Mucosa of rectum (tissue), 2 donors: ENCODE data around the gene LPIN1.
A peak's percentile ranks its signal among the peaks of the same experiment; 100 is the strongest.

Experiments
- H3K27ac ChIP-seq, 2 donors: one replicate each; pipeline ENCODE4 v1.7.0; 2013; ENCODE audit warnings: inconsistent platforms in 2 of 2, low read depth in 2 of 2, low read length in 2 of 2
- H3K27me3 ChIP-seq, 2 donors: one replicate each; pipeline ENCODE4 v1.7.0; 2013; ENCODE audit warnings: low read length in 2 of 2; ENCODE audit not compliant: control insufficient read depth in 2 of 2, insufficient read depth in 2 of 2
- H3K36me3 ChIP-seq, 2 donors: one replicate each; pipeline ENCODE4 v1.7.0; 2013; ENCODE audit warnings: low read length in 2 of 2; ENCODE audit not compliant: control insufficient read depth in 2 of 2, insufficient read depth in 2 of 2
- H3K4me1 ChIP-seq, 2 donors: one replicate each; pipeline ENCODE4 v1.7.0; 2013; ENCODE audit warnings: low read length in 2 of 2, mild to moderate bottlenecking in 1 of 2; ENCODE audit not compliant: control insufficient read depth in 2 of 2, insufficient read depth in 2 of 2
- H3K4me3 ChIP-seq, 2 donors: one replicate each; pipeline ENCODE4 v1.7.0; 2013; ENCODE audit warnings: low read length in 2 of 2
- H3K9ac ChIP-seq, 2 donors: one replicate each; pipeline ENCODE4 v1.7.0; 2013; ENCODE audit warnings: low read length in 2 of 2, low read depth in 1 of 2, mild to moderate bottlenecking in 1 of 2
- H3K9me3 ChIP-seq, 2 donors: one replicate each; pipeline ENCODE4 v1.7.0; 2013; ENCODE audit warnings: low read length in 2 of 2; ENCODE audit not compliant: control insufficient read depth in 2 of 2
- donor health status: healthy.
- donor health status: Normal muscosa, but diverticular disease.

Gene LPIN1

DNA sequence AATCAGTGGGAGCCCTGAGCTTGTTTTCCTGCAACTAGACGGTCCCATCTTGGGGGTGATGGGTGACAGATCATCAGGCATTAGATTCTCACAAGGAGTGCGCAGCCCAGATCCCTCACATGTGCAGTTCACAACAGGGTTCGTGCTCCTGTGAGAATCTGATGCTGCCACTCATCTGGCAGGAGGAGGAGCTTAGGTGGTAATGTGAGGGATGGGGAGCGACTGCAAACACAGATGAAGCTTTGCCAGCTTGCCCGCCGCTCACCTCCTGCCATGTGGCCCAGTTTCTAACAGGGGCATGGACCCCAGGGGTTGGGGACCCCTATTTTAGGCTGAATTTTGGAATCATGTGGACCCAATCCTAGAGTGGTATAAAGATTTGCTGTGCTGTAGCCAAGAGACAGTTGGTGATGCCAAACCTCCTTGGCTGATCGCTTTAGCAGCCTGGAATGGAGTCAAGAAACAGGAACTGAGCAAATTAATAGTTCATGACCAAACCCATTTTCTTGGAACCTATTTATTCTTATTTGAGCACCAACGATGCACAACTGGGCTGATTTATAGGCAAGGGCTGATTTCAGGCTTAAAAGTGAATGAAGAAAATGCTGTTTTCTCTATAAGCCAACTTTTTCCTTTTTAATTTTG is 25.7 kb downstream of the LPIN1 start:
- Histone ChIP-seq H3K4me3 (no peak overlapping the region), H3K27ac (no peak overlapping the region), H3K4me1 (no peaks in the 10 kb centered on the region), H3K36me3 (peaks cover 25 to 35% of the 10 kb centered on the region in 2 donors), H3K9ac (no peak overlapping the region), H3K27me3 (no peaks in the 10 kb centered on the region), H3K9me3 (no peaks in the 10 kb centered on the region)

DNA sequence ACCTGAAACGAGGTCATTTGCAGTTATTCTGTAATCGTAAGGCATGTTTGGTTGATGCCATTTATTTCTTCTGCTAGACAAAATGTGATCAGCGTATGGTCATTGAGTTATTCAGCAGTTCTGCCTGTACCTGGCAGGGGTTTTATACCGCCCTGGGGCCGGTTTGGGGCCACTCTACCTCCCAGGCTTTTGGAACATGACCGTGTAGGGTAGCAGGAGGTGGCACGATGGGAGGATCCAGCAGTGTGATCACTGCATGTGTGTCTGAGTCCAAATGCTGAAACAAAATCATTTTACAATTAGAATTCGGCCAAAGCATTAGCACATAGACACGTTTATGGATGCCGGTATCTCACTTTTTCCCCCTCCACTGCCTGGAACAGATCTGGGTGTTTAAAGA is 26.7 kb downstream of the LPIN1 start:
- Histone ChIP-seq H3K9ac (no peak overlapping the region), H3K36me3 (peaks cover 21 to 28% of the 10 kb centered on the region in 2 donors), H3K27me3 (no peaks in the 10 kb centered on the region), H3K4me1 (no peaks in the 10 kb centered on the region), H3K27ac (no peak overlapping the region), H3K9me3 (no peaks in the 10 kb centered on the region), H3K4me3 (no peak overlapping the region)

DNA sequence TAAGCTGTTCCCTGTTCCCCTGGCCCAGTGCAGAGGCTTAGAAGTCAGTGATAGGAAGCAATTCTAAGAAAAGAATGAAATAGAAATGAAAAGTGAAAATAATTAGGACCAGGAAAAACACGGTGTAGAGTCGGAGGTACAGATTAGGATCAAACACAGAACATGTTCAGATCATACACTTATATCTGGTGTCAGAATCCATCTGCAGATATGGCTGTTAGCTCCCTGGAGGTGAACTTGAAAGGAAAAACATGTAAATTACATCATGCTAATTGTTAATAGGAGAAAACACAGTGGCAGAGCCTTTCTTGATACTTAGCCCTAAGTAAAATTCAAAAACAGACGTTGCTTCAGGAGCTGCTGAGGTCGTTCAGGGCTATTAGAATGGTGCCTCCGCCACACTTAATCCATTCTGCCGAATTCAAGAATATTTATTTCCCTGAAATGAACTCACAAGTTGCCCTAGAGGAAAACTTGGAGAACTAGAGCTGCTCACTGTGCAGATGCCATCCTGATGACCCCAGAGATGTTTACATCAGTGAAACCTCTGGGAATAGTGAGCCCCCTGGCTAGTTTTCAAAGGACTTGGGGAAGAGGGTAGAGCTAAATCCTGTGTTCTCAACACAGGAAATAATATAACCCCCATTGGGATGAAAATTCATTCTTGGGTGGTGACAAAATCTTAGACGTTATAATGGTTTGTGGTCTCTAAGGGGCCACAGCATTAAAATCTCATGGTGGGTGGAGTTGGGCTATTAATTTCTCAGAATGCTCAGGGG is 27.5 kb downstream of the LPIN1 start:
- H3K36me3 ChIP-seq = peaks cover 21 to 28% of the 10 kb centered on the region in 2 donors
- H3K4me3 ChIP-seq = no peak overlapping the region

DNA sequence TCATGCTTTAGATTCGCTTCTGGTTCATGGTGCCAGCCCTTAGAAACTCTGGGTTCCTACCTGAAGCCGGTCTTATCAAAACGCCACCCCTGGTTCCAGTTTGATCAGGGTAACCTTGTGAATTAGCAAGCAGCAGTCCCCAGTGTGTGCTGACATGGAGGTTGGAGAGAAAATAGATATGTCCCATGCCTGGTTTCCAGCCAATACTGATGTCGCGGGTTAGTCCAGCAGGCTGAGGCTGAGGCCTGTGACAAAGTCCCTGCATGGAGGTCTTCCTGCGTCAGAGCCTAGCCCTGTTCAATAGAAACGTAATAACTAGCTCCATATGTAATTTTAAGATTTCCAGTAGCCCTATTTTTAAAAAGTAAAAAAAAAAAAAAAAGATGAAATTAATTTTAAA is 28.2 kb downstream of the LPIN1 start:
- Histone ChIP-seq H3K9ac (no peak overlapping the region), H3K4me3 (no peak overlapping the region), H3K4me1 (peaks cover 3 to 4% of the 10 kb centered on the region in 2 donors), H3K27me3 (no peaks in the 10 kb centered on the region), H3K36me3 (peaks cover 21 to 30% of the 10 kb centered on the region in 2 donors), H3K27ac (no peak overlapping the region), H3K9me3 (no peaks in the 10 kb centered on the region)

More for the DNA sequence above, 27.5 kb downstream of the LPIN1 start:
- Histone ChIP-seq H3K27ac (no peak overlapping the region), H3K27me3 (no peaks in the 10 kb centered on the region), H3K9ac (no peak overlapping the region), H3K9me3 (no peaks in the 10 kb centered on the region), H3K4me1 (peaks cover 1 to 2% of the 10 kb centered on the region in 2 donors)

DNA sequence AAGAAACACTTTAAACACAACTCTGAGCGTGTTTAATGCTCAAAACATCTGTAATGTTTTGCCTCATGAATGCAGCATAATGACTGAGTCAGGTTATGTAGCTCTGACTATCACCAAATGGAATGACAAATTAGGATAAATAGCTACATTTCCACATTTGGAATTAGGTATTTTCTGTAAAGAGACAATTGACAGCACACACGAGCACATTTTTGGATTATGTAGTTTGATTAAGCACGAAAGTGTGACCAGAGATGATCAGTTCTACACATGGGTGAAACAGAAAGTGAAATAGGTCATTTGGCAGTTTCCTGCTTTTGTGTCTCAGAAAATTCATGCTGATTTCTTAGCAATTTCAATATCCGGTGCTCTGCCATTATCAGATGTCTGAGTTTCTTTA is 29.0 kb downstream of the LPIN1 start:
- Histone ChIP-seq H3K9me3 (no peaks in the 10 kb centered on the region), H3K4me3 (peak overlapping the region in 1 of 2 donors; percentile 4), H3K36me3 (peaks cover 21 to 36% of the 10 kb centered on the region in 2 donors)

DNA sequence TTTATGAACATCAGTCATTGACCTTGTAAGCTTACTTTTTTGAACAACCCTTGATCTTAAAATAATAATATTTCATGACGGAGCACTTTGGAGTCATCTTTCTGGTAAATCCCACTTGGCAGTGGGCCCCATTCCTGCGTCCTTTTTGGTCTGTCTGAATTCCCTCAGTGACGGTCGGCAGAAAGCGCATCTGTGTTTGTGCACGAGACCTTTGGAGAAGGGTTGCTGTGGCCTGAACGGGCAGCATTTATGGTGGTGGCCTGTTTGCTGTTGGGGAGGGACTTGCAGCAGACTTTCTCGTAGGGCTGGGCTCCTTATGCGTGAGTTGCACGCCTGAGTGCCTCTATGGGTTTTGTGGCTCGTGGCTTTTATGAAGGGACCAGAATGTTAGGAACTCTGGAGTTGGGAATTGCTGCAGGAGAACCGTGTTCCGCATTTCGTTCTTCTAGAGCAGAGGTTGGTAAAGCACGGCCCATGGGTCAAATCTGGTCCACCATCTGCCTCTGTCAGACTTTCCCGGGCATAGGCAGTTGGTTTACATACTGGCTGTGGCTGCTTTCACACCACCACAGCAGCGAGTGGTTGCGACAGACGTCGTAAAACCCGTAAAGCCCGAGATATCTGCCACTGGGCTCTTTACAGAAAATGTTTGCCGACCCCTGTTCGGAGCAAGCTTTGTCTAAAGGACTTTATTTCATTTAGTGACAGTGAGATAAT is 30.8 kb downstream of the LPIN1 start:
- Histone ChIP-seq H3K36me3 (peaks cover 27 to 38% of the 10 kb centered on the region in 2 donors), H3K9ac (no peak overlapping the region), H3K9me3 (no peaks in the 10 kb centered on the region), H3K27me3 (no peaks in the 10 kb centered on the region), H3K4me1 (peaks cover 3 to 4% of the 10 kb centered on the region in 2 donors), H3K27ac (no peak overlapping the region), H3K4me3 (no peak overlapping the region)

More for the DNA sequence above, 29.0 kb downstream of the LPIN1 start:
- peaks cover 3 to 4% of the 10 kb centered on the region in 2 donors for H3K4me1 ChIP-seq
- H3K9ac ChIP-seq = no peak overlapping the region
- H3K27me3 ChIP-seq = no peaks in the 10 kb centered on the region
- peak overlapping the region in 1 of 2 donors; percentile 5 for H3K27ac ChIP-seq

DNA sequence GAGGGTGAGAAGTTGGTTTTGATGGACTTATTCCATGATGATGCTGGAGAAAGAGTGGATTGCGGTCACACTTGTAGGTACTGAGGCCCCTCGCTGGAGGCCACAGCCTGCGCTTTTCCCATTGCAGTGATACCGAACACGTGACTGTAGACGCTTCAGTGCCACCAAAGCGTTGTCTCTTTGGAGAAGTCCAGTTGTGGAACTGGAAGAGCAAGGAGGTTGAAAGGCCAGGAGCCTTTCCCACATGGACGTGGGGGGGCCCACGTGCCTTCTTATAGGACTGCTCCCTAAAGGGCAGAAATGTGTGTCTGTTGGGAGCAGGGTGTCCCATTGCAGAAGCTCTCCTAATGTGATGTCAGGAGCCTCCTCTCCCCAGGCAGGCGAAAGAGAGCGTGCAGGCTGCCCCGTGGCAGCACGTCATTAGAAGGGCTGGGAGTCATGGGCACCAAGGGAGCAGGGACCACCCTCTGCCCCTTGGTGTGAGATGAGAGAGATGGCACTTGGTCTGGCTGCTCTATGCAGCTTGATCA is 31.5 kb downstream of the LPIN1 start:
- H3K4me1 ChIP-seq = peaks cover 3 to 4% of the 10 kb centered on the region in 2 donors
- H3K4me3 ChIP-seq = no peak overlapping the region
- H3K9me3 ChIP-seq = no peaks in the 10 kb centered on the region
- H3K27me3 ChIP-seq = no peaks in the 10 kb centered on the region
- no peak overlapping the region for H3K9ac ChIP-seq
- H3K36me3 ChIP-seq = peaks cover 31 to 44% of the 10 kb centered on the region in 2 donors
- no peak overlapping the region for H3K27ac ChIP-seq

DNA sequence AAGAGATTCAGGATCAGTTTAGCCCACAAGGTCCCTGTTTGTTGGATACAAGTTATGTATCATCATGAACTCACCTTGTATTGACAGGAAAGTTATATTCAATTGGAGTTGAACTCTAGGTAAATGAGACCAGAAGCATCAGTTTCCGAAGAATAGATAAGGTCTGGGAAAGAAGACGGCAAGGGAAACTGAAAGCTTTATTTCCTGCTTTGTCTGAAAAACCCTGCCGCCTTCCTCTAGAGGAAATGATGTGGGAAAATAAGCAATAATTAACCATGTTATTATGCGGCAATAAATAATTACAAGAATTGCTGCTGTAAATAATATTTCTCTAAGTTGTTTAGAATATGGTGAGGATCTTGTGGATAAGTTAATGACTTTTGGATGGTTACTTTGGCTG is 32.0 kb downstream of the LPIN1 start:
- H3K4me1 ChIP-seq = peaks cover 3 to 4% of the 10 kb centered on the region in 2 donors
- H3K27me3 ChIP-seq = no peaks in the 10 kb centered on the region
- H3K9ac ChIP-seq = no peak overlapping the region
- peaks cover 31 to 45% of the 10 kb centered on the region in 2 donors for H3K36me3 ChIP-seq
- H3K4me3 ChIP-seq = peak overlapping the region in 1 of 2 donors; percentile 57
- H3K27ac ChIP-seq = no peak overlapping the region
- no peaks in the 10 kb centered on the region for H3K9me3 ChIP-seq

DNA sequence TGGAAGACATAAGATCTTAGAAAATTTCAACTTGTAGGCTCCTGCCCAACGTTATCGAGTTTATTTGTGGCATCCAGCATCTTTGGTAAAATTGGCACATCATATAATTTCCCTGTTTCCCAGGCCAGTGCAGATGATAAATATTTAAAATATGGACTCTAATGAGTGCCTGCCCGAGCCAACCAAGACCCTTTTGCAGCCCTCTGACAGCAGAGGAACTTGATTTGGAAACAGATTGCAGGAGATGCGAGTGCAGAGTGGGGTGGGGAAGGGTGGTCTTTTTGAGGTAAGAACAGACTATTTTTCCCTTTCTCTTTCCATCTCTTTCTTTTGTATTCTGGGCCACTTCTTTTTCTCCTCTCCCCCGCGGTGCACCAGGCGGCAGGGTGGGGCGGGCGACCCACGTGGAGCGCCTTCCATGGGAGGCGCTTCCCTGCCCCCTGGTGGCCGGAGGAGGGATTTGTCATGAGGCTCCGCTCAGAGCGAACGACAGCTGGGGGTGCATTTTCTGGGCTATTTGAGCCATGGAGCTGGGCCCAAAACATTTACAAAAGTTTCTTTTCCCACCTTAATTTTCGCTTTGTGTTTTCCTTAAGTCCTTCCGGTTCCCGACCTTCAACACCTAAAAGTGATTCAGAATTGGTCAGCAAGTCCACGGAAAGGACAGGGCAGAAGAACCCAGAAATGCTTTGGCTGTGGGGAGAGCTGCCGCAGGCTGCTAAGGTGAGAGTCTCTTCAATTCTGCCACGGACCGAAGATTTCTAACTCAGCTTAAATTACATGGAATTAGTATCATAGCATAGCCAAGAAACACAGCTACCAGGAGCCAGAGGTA is 32.7 kb downstream of the LPIN1 start:
- H3K9me3 ChIP-seq = no peaks in the 10 kb centered on the region
- H3K27ac ChIP-seq = no peak overlapping the region
- H3K9ac ChIP-seq = peak overlapping the region in 1 of 2 donors; percentile 52
- no peaks in the 10 kb centered on the region for H3K27me3 ChIP-seq
- peaks cover 25 to 42% of the 10 kb centered on the region in 2 donors for H3K36me3 ChIP-seq
- peak overlapping the region; percentile 19 to 57 for H3K4me3 ChIP-seq
- peaks cover 3 to 4% of the 10 kb centered on the region in 2 donors for H3K4me1 ChIP-seq
